BJ (cell line): Measurements from ENCODE around the gene RGPD8. TPM values are rescaled to one million over a fixed set of nuclear protein-coding genes. Genes with fewer than 3 reads are reported as not detected.

Experiments used
- CTCF ChIA-PET: fragments of 350-600 bp; formaldehyde crosslinking; extraction: SDS; loops from one replicate; lab custom pipeline; 2021; ENCODE audit warnings: antibody characterized with exemption, inconsistent platforms; lab: Yijun Ruan, JAX
- POLR2A ChIA-PET: fragments of 300-600 bp; sonication (Branson Sonifier 250); formaldehyde crosslinking; extraction: SDS; loops from one replicate; lab custom pipeline; 2021; ENCODE audit warnings: antibody characterized with exemption; lab: Charles Lee
- DNase-seq: peaks from one replicate; pipeline ENCODE4 v3.0.0-alpha.2; 2011; ENCODE audit warnings: low read depth
- H3K27me3 ChIP-seq: 2 replicates; pipeline ENCODE4 v1.6.0; 2011; ENCODE audit warnings: low read length; ENCODE audit not compliant: control insufficient read depth, insufficient read depth
- H3K36me3 ChIP-seq: 2 replicates; pipeline ENCODE4 v1.5.1; 2011; ENCODE audit warnings: low read length; ENCODE audit not compliant: control insufficient read depth, insufficient read depth
- H3K4me3 ChIP-seq: 2 replicates; pipeline ENCODE4 v1.5.1; 2011; ENCODE audit warnings: low read depth, mild to moderate bottlenecking, control low read depth, low read length
- CTCF ChIP-seq: IDR thresholded peaks from 2 replicates; pipeline ENCODE4 v1.5.1; 2011; ENCODE audit warnings: low read depth, mild to moderate bottlenecking, control low read depth, inconsistent platforms, low read length, moderate library complexity; ENCODE audit not compliant: insufficient read depth
- polyA plus RNA-seq: library from polyadenylated mRNA; depleted of rRNA; stranded (reverse); fragments of >200 nt; gene quantifications from 2 replicates; pipeline ENCODE4 v1.2.3, GENCODE V29; 2011

RGPD8 gene
- polyA plus RNA-seq, 1 experiment, result 0.97 TPM

- TF ChIP-seq CTCF, result no peak
- CTCF ChIA-PET, result interaction anchor here (1.2 kb wide), 1 partner anchor 17 kb away, joined by 3 read pairs; no protein-coding TSS in a partner anchor
Measured at GRCh38 chr2:112463256-112463655, 29.8 kb upstream of the RGPD8 start.

GRCh38 chr2:112462178-112462577, 28.7 kb upstream of the RGPD8 start:
- DNase-seq, result no peak
- ChIA-PET CTCF (interaction anchor here (1.2 kb wide), 2 partner anchors 10 to 12 kb away, joined by 4 read pairs; no protein-coding TSS in a partner anchor), POLR2A (no interaction called here)
- peaks cover 3% of the 10 kb centered on the region for H3K27me3 ChIP-seq
- TF ChIP-seq CTCF, result no peak
- H3K4me3 ChIP-seq, result no peak overlapping the region
- H3K36me3 ChIP-seq, result no peaks in the 10 kb centered on the region

More at GRCh38 chr2:112463256-112463655, 29.8 kb upstream of the RGPD8 start:
- Histone ChIP-seq H3K4me3 (no peak overlapping the region), H3K36me3 (no peaks in the 10 kb centered on the region), H3K27me3 (peaks cover 3% of the 10 kb centered on the region)
- no peak for DNase-seq
- POLR2A ChIA-PET, result no interaction called here

- no peaks in the 10 kb centered on the region for H3K36me3 ChIP-seq
- no peak for TF ChIP-seq CTCF
- H3K4me3 ChIP-seq, result no peak overlapping the region
- H3K27me3 ChIP-seq, result peaks cover 3% of the 10 kb centered on the region
- ChIA-PET CTCF (interaction anchor here (0.6 to 1.3 kb wide), 6 partner anchors 8 to 200 kb away, joined by 3 to 4 read pairs (median 3); no protein-coding TSS in a partner anchor), POLR2A (no interaction called here)
- DNase-seq, result no peak
Measured at GRCh38 chr2:112459372-112459771, 25.9 kb upstream of the RGPD8 start.

GRCh38 chr2:112454586-112454985, 21.1 kb upstream of the RGPD8 start:
- H3K36me3 ChIP-seq, result no peaks in the 10 kb centered on the region
- DNase-seq, result no peak
- H3K27me3 ChIP-seq, result peaks cover 6% of the 10 kb centered on the region; the same call in 1 of the 2 replicates
- POLR2A ChIA-PET, result no interaction called here
- no peak for TF ChIP-seq CTCF
- H3K4me3 ChIP-seq, result no peak overlapping the region
- CTCF ChIA-PET, result no interaction called here

GRCh38 chr2:112451317-112451716, 17.9 kb upstream of the RGPD8 start:
- ChIA-PET CTCF (interaction anchor here (1.3 kb wide), 1 partner anchor 8 kb away, joined by 4 read pairs; no protein-coding TSS in a partner anchor), POLR2A (no interaction called here)
- H3K4me3 ChIP-seq, result no peak overlapping the region
- 0 out of 2 replicates have a peak, but pooled peaks cover 3% of the 10 kb centered on the region for H3K27me3 ChIP-seq
- TF ChIP-seq CTCF, result no peak
- no peaks in the 10 kb centered on the region for H3K36me3 ChIP-seq
- DNase-seq, result no peak
